Measurements from ENCODE around the gene GSG1.

The GSG1 gene

GRCh38 chr12:13093191-13093847 is 10.1 kb downstream of the GSG1 start:
- TF ChIP-seq RAD21 (IDR thresholded peaks at IDR 0.05; ENCODE audit: low read depth) (no peak), TAF1 (IDR thresholded peaks at IDR 0.05; ENCODE audit: low read depth) (no peak), YY1 (IDR thresholded peaks at IDR 0.05; ENCODE audit: low read depth) (no peak)

DNA sequence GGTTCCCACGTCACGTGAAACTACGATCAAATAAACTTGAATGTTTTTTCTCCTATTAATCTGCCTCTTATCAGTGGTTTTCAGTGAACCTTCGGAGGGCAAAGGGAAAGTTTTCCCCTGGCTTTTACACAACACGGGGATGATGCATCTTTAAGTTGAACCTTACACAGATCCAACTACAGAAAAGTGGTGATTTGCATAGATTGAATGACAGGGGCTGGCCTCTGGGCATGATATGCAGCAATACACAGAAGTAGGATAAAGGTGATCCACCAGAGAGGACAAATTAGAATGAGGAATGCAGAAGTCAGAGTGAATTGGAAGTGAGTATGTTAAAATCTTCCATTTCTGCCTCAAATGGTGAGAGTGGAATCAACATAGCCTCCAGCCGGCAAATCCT is 11.6 kb downstream of the GSG1 start:
- TF ChIP-seq CEBPB (IDR thresholded peaks at IDR 0.05), result no peak
- no peak for TF ChIP-seq EP300 (IDR thresholded peaks at IDR 0.05; ENCODE audit: borderline replicate concordance)
- TF ChIP-seq YY1 (IDR thresholded peaks at IDR 0.05; ENCODE audit: low read depth), result no peak
- no peak for TF ChIP-seq MAX (IDR thresholded peaks at IDR 0.05)
- no peak for TF ChIP-seq TCF12 (IDR thresholded peaks at IDR 0.05; ENCODE audit: low read depth)

- TF ChIP-seq EP300 (IDR thresholded peaks at IDR 0.05; ENCODE audit: borderline replicate concordance) (no peak), TAF1 (IDR thresholded peaks at IDR 0.05; ENCODE audit: low read depth) (no peak), FOXM1 (IDR thresholded peaks at IDR 0.05; ENCODE audit: borderline replicate concordance, low read depth) (no peak), REST (IDR thresholded peaks at IDR 0.05; ENCODE audit: low read depth) (no peak), CEBPB (IDR thresholded peaks at IDR 0.05) (no peak), NFIC (IDR thresholded peaks at IDR 0.05) (no peak), YY1 (IDR thresholded peaks at IDR 0.05; ENCODE audit: low read depth) (no peak), TCF12 (IDR thresholded peaks at IDR 0.05; ENCODE audit: low read depth) (no peak), ZBTB7A (IDR thresholded peaks at IDR 0.05; ENCODE audit: low read depth) (no peak), CREB1 (IDR thresholded peaks at IDR 0.05; ENCODE audit: low read depth) (no peak), EGR1 (IDR thresholded peaks at IDR 0.05) (no peak), MAX (IDR thresholded peaks at IDR 0.05) (no peak), TEAD4 (IDR thresholded peaks at IDR 0.05) (no peak), RAD21 (IDR thresholded peaks at IDR 0.05; ENCODE audit: low read depth) (no peak)
- TF ChIP-seq, protein P1, sequence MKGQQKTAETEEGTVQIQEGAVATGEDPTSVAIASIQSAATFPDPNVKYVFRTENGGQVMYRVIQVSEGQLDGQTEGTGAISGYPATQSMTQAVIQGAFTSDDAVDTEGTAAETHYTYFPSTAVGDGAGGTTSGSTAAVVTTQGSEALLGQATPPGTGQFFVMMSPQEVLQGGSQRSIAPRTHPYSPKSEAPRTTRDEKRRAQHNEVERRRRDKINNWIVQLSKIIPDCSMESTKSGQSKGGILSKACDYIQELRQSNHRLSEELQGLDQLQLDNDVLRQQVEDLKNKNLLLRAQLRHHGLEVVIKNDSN (IDR thresholded peaks at IDR 0.05), result no peak
These were observed 13.4 kb downstream of the GSG1 start for GRCh38 chr12:13090054-13090453.

- TF ChIP-seq EGR1 (IDR thresholded peaks at IDR 0.05), result no peak
- TF ChIP-seq EP300 (IDR thresholded peaks at IDR 0.05; ENCODE audit: borderline replicate concordance), result no peak
- no peak for TF ChIP-seq CEBPB (IDR thresholded peaks at IDR 0.05)
- no peak for TF ChIP-seq TAF1 (IDR thresholded peaks at IDR 0.05; ENCODE audit: low read depth)
- TF ChIP-seq, protein P1 (IDR thresholded peaks at IDR 0.05), result no peak
- no peak for TF ChIP-seq ZBTB7A (IDR thresholded peaks at IDR 0.05; ENCODE audit: low read depth)
- TF ChIP-seq FOXM1 (IDR thresholded peaks at IDR 0.05; ENCODE audit: borderline replicate concordance, low read depth), result no peak
- TF ChIP-seq RAD21 (IDR thresholded peaks at IDR 0.05; ENCODE audit: low read depth), result no peak
- TF ChIP-seq TEAD4 (IDR thresholded peaks at IDR 0.05), result no peak
- TF ChIP-seq MAX (IDR thresholded peaks at IDR 0.05), result no peak
- no peak for TF ChIP-seq TCF12 (IDR thresholded peaks at IDR 0.05; ENCODE audit: low read depth)
- no peak for TF ChIP-seq YY1 (IDR thresholded peaks at IDR 0.05; ENCODE audit: low read depth)
- no peak for TF ChIP-seq CREB1 (IDR thresholded peaks at IDR 0.05; ENCODE audit: low read depth)
- no peak for TF ChIP-seq REST (IDR thresholded peaks at IDR 0.05; ENCODE audit: low read depth)
These were observed 15.0 kb downstream of the GSG1 start for GRCh38 chr12:13088496-13088895.

GRCh38 chr12:13087766-13088165 is 15.7 kb downstream of the GSG1 start:
- TF ChIP-seq REST (IDR thresholded peaks at IDR 0.05; ENCODE audit: low read depth) (no peak), TAF1 (IDR thresholded peaks at IDR 0.05; ENCODE audit: low read depth) (no peak), FOXM1 (IDR thresholded peaks at IDR 0.05; ENCODE audit: borderline replicate concordance, low read depth) (no peak), EGR1 (IDR thresholded peaks at IDR 0.05) (no peak), ZBTB7A (IDR thresholded peaks at IDR 0.05; ENCODE audit: low read depth) (no peak), EP300 (IDR thresholded peaks at IDR 0.05; ENCODE audit: borderline replicate concordance) (no peak), NFIC (IDR thresholded peaks at IDR 0.05) (no peak), TEAD4 (IDR thresholded peaks at IDR 0.05) (no peak), YY1 (IDR thresholded peaks at IDR 0.05; ENCODE audit: low read depth) (no peak), MAX (IDR thresholded peaks at IDR 0.05) (no peak), TCF12 (IDR thresholded peaks at IDR 0.05; ENCODE audit: low read depth) (no peak), CREB1 (IDR thresholded peaks at IDR 0.05; ENCODE audit: low read depth) (no peak), RAD21 (IDR thresholded peaks at IDR 0.05; ENCODE audit: low read depth) (no peak), CEBPB (IDR thresholded peaks at IDR 0.05) (no peak)
- TF ChIP-seq, protein P1 (IDR thresholded peaks at IDR 0.05), result no peak
